T-helper 2 cell (primary cell): ENCODE measurements around the gene FOXB2.
"Not testable (repeated sequence)": the region's sequence is repeated elsewhere in the genome, so short reads cannot be mapped to it uniquely, and the experiment has no call there.

Source experiments
- DNase-seq, 5 experiments: peaks; one replicate each; pipeline versions ENCODE4 v3.0.0 to v3.0.0-alpha.2; 2012 to 2022
- total RNA-seq, 2 donors: gene quantifications; one replicate each; lab custom pipeline; 2026; lab: John Stamatoyannopoulos, UW

The FOXB2 gene
- total RNA-seq, result 0 reads per million in 2 donors

GRCh38 chr9:77019236-77019925 lies at the start of gene FOXB2:
TSS of gene FOXB2 (plus strand) at chr9:77019655. CDS start at chr9:77019655, 0 bp downstream.
- DNase-seq, result no peak

DNA sequence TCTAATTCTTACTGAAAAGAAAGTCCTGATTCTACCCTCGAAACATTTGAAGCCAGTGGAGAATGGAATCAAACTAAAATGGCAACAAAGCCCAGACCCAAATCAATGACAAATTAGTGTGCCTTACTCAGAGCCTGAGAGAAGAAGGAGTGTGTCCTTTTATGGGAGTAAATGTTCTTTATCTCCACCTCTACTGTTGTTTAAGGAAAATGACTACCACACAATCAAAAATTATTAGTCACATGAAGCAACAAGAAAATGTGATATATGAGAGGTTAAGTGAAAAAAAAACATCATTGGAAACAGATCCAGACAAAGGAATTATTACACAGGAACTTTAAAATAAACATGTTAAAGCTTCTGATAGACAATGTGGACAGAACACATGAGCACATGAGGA lies 49.7 kb upstream of the FOXB2 start:
- DNase-seq, result no peak

DNA sequence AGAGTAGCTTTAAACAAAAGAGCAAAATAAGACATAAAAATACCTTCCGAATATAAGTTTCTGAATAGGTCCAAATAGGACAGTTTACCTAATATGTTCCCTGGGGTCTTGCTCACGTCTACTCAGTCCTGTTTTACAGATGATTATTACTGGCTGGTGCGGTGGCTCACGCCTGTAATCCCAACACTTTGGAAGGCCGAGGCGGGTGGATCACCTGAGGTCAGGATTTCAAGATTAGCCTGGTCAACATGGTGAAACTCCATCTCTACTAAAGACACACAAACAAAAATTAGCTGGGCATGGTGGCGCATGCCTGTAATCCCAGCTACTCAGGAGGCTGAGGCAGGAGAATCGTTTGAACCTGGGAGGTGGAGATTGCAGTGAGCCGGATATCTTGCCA lies 40.6 kb upstream of the FOXB2 start:
- DNase-seq, result not testable (repeated sequence)

- no peak for DNase-seq
These were observed 38.9 kb upstream of the FOXB2 start for GRCh38 chr9:76980566-76980965.

DNA sequence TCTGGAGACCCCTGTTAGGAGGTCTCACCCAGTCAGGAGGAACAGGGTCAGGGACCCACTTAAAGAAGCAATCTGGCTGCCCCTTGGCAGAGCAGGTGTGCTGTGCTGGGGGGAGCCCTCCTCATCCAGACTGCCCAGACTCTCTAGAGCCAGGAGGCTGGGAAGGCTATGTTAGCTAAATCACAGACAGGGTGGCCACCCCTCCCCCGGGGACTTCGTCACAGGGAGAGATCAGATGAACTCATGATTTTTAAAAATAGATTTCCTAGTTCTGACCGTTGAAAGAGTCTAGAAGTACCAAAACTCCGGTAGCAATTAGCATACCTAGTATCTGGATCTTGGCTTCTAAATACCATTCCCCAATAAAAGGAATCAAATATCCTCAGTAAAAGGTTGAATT lies 35.0 kb upstream of the FOXB2 start:
- DNase-seq, result no peak

GRCh38 chr9:76985581-76985980 lies 33.9 kb upstream of the FOXB2 start:
- DNase-seq, result no peak

- peak in 1 of 5 experiments; percentile 10 for DNase-seq
These were observed 31.8 kb upstream of the FOXB2 start for GRCh38 chr9:76987594-76988200.

- no peak for DNase-seq
These were observed 30.5 kb upstream of the FOXB2 start for GRCh38 chr9:76988941-76989340.

- no peak for DNase-seq
These were observed 30.0 kb upstream of the FOXB2 start for GRCh38 chr9:76989501-76989900.

GRCh38 chr9:76996700-76997099 lies 22.8 kb upstream of the FOXB2 start:
- DNase-seq, result peak in 1 of 5 experiments; percentile 2

DNA sequence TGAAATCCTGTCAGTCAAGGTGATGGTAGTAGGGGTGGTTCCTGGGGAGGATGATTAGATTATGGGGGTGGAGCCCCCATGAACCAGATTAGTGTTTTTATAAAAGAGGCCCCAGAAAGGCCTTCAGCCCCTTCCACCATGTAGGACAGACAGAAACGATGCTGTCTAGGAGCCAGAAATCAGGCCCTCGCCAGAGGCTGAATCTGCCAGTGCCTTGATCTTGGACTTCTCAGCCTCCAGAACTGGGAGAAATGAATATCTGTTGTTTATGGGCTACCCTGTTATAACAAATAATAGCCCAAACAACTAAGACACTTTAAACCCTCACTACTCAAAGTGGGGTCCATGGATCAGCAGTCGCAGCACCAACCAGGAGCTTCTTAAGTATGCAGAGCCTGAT lies 20.2 kb upstream of the FOXB2 start:
- DNase-seq, result no peak

DNA sequence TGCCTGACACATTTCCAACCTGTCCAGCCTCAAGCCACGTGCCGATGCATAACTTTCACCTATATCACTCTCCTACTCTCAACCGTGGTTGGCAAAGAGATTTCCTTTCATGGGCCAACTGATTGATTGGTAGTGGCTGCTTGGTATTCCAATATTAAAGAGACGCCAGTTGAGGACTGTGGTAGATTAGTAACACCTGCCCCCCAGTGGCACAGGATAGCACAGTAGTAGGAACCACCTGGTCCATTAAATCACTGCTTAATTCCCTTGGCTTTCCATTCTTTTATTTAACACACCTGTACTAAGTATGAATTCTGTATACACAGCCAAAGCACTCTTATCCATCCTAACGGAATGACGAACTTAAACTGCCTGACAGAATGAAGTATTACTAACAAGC lies 19.1 kb upstream of the FOXB2 start:
- DNase-seq, result no peak

DNA sequence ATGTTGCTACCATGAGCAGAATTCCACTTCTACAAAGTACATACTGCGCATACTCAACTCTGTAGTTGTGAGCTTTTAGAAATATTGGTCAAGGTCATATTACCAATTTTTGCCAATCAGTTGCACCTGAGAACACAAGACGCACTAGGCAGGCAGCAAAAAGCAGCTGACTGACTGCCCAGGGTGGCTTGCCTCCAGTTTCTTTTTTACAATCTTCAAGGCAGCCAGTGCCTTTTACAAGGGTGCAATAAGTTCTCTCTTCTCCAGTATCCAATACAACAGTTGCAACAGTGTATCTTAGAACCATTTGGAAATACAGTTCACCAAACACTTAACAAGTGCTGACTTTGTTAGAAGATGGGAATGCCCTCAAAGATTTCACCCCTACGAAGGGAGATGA lies 16.1 kb upstream of the FOXB2 start:
- DNase-seq, result no peak

DNA sequence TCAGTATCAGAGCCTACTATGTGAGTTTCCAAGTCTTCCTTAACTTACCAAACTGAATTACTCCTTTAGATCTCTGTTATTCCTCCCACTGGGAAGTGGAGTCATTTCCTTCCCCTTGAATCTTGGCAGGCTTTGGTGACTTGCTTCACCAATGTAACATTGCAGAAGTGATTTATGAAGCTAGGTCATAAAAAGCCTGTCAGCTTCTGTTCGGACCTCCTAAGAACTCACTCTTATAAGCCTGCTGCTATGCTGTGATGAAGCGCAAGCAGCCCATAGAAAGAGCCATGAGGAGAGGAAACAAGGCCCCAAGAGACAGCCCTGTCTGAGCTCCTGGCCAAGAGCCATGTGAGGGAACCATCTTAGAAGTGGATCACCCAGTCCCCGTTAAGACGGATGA lies 14.2 kb upstream of the FOXB2 start:
- no peak for DNase-seq

DNA sequence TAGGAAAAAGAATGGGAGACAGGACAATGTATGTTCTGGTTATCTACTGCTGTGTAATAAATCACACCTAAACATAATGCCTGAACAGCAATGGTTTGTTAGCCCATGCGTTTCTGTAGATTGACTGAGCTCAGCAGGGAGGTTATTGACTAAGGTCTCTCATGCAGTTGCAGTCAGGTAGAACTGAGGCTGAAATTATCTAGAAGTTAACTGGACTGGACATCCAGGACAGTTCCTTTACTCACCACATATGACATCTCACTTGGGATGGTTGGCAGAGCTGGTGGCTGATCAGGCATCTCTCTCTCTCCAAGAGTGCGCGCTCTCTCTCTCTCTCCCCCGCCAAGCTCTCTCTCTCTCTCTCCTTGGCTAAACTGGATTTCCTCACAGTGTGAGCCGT lies 8.9 kb upstream of the FOXB2 start:
- DNase-seq, result no peak

GRCh38 chr9:77011973-77012821 lies 7.3 kb upstream of the FOXB2 start:
- DNase-seq, result peak; percentile 4 to 61 (median 45)

DNA sequence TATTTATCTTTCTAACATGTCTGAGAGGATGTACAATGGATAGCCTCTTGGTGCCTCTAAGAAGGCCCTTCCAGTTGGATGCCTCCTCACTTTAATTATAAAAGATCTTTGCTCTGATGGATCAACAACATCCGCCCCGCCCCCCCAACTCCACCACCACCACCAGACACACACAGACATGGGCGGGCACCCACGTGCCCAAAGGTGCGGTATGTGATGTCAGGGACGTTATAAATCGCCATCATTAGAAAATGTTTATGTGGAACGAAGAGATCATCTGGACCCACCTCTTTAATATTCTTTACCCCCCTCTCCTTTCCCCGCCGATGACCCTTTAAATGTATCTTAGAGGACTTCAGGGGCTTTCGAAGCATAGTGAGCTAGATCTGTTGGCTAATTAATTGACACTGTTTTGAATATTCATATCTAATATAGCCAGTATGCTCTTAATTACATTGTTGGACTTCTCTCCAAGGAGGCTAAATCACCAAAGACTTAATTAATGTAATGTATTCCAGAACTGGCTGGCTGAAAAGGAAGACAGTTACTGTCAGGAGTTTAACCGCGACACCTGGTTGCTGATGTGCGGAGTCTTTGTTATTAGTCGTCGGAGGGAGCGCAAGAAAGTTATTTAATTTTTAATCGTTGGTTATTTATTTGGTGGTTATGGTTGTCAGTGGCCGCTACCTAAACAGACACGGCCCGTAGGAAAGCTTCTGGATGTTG lies 6.1 kb upstream of the FOXB2 start:
- DNase-seq, result no peak

DNA sequence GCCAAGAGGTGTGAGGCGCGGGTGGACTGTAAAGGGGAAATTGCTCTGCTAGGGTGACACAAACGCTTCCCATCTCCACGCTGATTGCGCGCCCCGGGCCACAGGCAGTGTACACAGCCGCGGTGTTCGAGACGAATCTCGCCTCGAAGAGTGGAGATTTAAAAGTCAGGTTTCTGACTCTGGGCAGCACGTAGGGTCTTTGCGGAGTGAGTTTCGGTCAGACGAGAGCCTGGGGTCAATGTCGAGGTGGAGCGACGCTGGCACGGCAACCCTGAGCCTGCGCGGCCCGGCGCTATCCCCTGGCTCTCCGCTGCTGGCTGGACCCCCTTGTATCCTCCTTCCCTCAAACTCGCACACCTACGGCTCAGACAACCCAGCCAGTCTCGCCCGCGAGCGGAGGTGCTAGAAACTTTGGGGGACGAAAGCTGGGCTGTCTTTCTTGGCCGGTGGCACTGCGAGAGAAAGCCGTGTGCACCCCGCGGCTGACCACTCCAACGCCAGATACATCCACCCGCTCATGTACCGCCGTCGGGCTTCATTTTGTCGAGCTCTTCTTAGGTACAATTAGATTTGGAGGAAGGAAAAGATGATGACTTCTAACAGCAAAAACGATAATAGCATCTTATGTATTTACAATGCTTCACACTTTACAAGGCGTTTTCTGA lies 5.4 kb upstream of the FOXB2 start:
- no peak for DNase-seq

DNA sequence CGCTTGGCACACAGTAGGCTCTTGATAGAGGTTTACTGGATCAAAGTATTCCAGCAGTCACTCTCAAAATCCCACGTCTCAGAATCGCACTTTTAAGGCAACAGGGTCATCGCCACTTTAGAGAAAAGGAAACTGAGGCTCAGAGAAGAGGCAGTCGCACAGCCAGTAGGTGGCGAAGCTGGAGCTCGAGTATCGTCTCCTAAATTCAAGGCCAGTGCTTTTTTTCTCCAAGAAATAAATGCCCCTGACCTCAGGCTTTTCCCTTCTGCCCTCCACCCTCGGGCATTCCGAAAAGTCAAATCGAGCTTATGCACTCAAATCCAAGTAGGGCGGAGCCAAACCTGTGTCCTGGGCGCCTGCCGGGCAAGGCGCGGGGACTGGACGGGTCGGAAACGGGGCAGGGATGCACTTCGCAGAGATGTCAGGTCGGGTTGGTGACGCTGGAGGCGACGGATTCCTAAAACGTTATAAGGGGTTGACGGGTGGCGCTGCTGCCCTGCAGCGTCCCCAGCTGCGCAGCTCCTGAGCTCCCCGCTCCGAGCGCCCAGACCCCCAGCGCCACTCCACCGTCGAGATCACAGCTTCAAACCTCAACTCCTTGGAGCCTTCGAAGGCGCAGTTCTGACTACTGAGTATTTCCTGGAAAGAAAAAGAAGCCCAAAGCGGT lies 4.7 kb upstream of the FOXB2 start:
- no peak for DNase-seq

- no peak for DNase-seq
These were observed 4.0 kb upstream of the FOXB2 start for GRCh38 chr9:77015327-77016048.

DNA sequence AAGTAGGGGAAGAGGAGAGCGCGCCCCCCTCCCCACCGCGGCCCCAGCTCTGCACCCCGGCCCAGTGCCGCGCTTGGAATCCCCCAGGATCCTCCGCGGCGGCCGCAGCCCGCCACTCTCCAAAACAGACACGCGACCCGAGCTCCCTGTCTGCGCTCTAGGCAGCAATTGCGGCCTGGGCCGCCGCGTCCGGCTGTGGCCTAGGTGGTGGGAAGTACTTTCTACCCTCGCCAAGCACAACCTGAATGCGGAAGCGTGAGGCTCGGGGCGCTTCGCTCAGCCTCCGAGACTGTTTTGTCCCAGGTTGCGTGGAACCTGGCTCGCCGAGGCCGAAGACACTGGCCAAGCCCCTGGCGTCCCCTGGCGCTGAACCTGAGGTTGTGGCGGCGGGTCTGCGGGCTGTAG lies 3.3 kb upstream of the FOXB2 start:
- DNase-seq, result no peak
